SU-DHL-6 (cell line): ENCODE data around the gene GPRC6A.

ENCODE experiments used
- H2AFZ ChIP-seq: fragments of 200-600 bp; sonication (generic); 2 replicates; pipeline ENCODE4 v1.6.1; 2014; ENCODE audit warnings: low read depth, mild to moderate bottlenecking, moderate library complexity, mixed read lengths, antibody characterized with exemption, low read length; ENCODE audit not compliant: severe bottlenecking
- H3F3A ChIP-seq: fragments of 200-600 bp; shearing (Covaris generic); 2 replicates; pipeline ENCODE4 v1.6.0; 2016; ENCODE audit warnings: antibody characterized with exemption, mild to moderate bottlenecking; ENCODE audit not compliant: insufficient read depth
- H3K27ac ChIP-seq: fragments of 200-600 bp; sonication (generic); 2 replicates; pipeline ENCODE4 v1.5.1; 2016; ENCODE audit warnings: low read depth, mild to moderate bottlenecking, low read length, moderate library complexity, mixed read lengths
- H3K27me3 ChIP-seq: fragments of 200-600 bp; sonication (generic), shearing (Covaris generic); 2 replicates; pipeline ENCODE4 v1.6.0; 2014; ENCODE audit warnings: mild to moderate bottlenecking, low read length
- H3K36me3 ChIP-seq: fragments of 200-600 bp; sonication (generic); 2 replicates; pipeline ENCODE4 v1.6.1; 2014; ENCODE audit warnings: mild to moderate bottlenecking, low read length, mixed read lengths
- H3K4me2 ChIP-seq: fragments of 300-600, 200-600 bp; shearing (Covaris generic), sonication (generic); 2 replicates; pipeline ENCODE4 v1.6.0; 2014; ENCODE audit warnings: low read length, low read depth, mild to moderate bottlenecking; ENCODE audit not compliant: poor library complexity, severe bottlenecking
- H3K4me3 ChIP-seq: fragments of 200-600 bp; sonication (generic); 2 replicates; pipeline ENCODE4 v1.5.1; 2014; ENCODE audit warnings: antibody characterized with exemption, low read length, mild to moderate bottlenecking, mixed read lengths; ENCODE audit not compliant: insufficient read depth, poor library complexity, severe bottlenecking
- H3K79me2 ChIP-seq: fragments of 200-600 bp; sonication (generic); 2 replicates; pipeline ENCODE4 v1.6.1; 2014; ENCODE audit warnings: mild to moderate bottlenecking, low read length, moderate library complexity; ENCODE audit not compliant: insufficient read depth
- H3K9ac ChIP-seq: fragments of 200-600 bp; sonication (generic); 2 replicates; pipeline ENCODE4 v1.7.0; 2014; ENCODE audit warnings: mild to moderate bottlenecking, low read length
- H3K9me2 ChIP-seq: fragments of 200-600 bp; sonication (generic); replicated peaks from 2 replicates; pipeline ENCODE4 v1.6.1; 2014; ENCODE audit warnings: low read length; ENCODE audit not compliant: insufficient read depth
- H3K9me3 ChIP-seq: fragments of 200-600 bp; sonication (generic); 2 replicates; pipeline ENCODE4 v1.6.1; 2014; ENCODE audit warnings: low read length, mixed read lengths; ENCODE audit not compliant: insufficient read depth
- H4K20me1 ChIP-seq: fragments of 200-600 bp; sonication (generic); 2 replicates; pipeline ENCODE4 v1.6.1; 2014; ENCODE audit warnings: low read depth, mild to moderate bottlenecking, antibody characterized with exemption, low read length, moderate library complexity, mixed read lengths
- CTCF ChIP-seq: fragments of 200-600 bp; sonication (generic); IDR thresholded peaks from one replicate; pipeline ENCODE4 v1.5.1; 2017; ENCODE audit warnings: antibody characterized with exemption, mild to moderate bottlenecking, low read length, moderate library complexity; ENCODE audit not compliant: insufficient read depth, poor library complexity, severe bottlenecking
- EZH2phosphoT487 ChIP-seq: fragments of 200-600 bp; sonication (generic), shearing (Covaris generic); conservative IDR thresholded peaks from 2 replicates; pipeline ENCODE4 v1.6.1; 2018; ENCODE audit warnings: mild to moderate bottlenecking, antibody characterized with exemption, low read length, moderate library complexity, mixed read lengths

Gene GPRC6A

GRCh38 chr6:116797585-116797984 is 31.3 kb downstream of the GPRC6A start:
- Histone ChIP-seq H3K79me2 (no peaks in the 10 kb centered on the region), H3F3A (no peaks in the 10 kb centered on the region)

GRCh38 chr6:116793224-116793623 is 35.7 kb downstream of the GPRC6A start:
- Histone ChIP-seq H3K4me2 (no peak overlapping the region), H3K36me3 (no peaks in the 10 kb centered on the region), H3K27me3 (no peaks in the 10 kb centered on the region), H3F3A (no peaks in the 10 kb centered on the region), H3K9ac (no peak overlapping the region), H3K4me3 (no peak overlapping the region), H3K9me3 (no peaks in the 10 kb centered on the region), H3K9me2 (no peaks in the 10 kb centered on the region), H4K20me1 (no peaks in the 10 kb centered on the region), H3K27ac (no peak overlapping the region), H3K79me2 (no peaks in the 10 kb centered on the region), H2AFZ (no peak overlapping the region)
- TF ChIP-seq EZH2phosphoT487 = no peak
- TF ChIP-seq CTCF = no peak

More at GRCh38 chr6:116797585-116797984, 31.3 kb downstream of the GPRC6A start:
- no peaks in the 10 kb centered on the region for H4K20me1 ChIP-seq
- no peak overlapping the region for H3K27ac ChIP-seq
- H2AFZ ChIP-seq = no peak overlapping the region
- H3K9ac ChIP-seq = no peak overlapping the region
- no peak overlapping the region for H3K4me3 ChIP-seq
- no peak overlapping the region for H3K4me2 ChIP-seq
- TF ChIP-seq CTCF = no peak
- TF ChIP-seq EZH2phosphoT487 = no peak
- H3K27me3 ChIP-seq = no peaks in the 10 kb centered on the region
- H3K9me2 ChIP-seq = no peaks in the 10 kb centered on the region
- H3K36me3 ChIP-seq = no peaks in the 10 kb centered on the region
- no peaks in the 10 kb centered on the region for H3K9me3 ChIP-seq

- Histone ChIP-seq H3F3A (no peaks in the 10 kb centered on the region), H3K36me3 (no peaks in the 10 kb centered on the region), H4K20me1 (no peaks in the 10 kb centered on the region), H3K9ac (no peak overlapping the region), H3K27me3 (no peaks in the 10 kb centered on the region), H3K79me2 (no peaks in the 10 kb centered on the region), H3K9me3 (no peaks in the 10 kb centered on the region), H3K4me3 (no peak overlapping the region), H2AFZ (no peak overlapping the region), H3K9me2 (no peaks in the 10 kb centered on the region), H3K27ac (no peak overlapping the region), H3K4me2 (no peak overlapping the region)
- no peak for TF ChIP-seq CTCF
- no peak for TF ChIP-seq EZH2phosphoT487
These were observed 45.0 kb downstream of the GPRC6A start for GRCh38 chr6:116783852-116784251.
